Stimulated activated CD4-positive, alpha-beta T cell treated with anti-CD3 and anti-CD28 coated beads, Interleukin-4, amount 100 ng/mL, for 48 hours (primary cell): ENCODE measurements around the gene IGFBP4.

Experiments
- DNase-seq, 2 donors: peaks; one replicate each; pipeline ENCODE4 v3.0.0-alpha.2; 2020; ENCODE audit warnings: low read depth in 2 of 2

Gene IGFBP4

DNA sequence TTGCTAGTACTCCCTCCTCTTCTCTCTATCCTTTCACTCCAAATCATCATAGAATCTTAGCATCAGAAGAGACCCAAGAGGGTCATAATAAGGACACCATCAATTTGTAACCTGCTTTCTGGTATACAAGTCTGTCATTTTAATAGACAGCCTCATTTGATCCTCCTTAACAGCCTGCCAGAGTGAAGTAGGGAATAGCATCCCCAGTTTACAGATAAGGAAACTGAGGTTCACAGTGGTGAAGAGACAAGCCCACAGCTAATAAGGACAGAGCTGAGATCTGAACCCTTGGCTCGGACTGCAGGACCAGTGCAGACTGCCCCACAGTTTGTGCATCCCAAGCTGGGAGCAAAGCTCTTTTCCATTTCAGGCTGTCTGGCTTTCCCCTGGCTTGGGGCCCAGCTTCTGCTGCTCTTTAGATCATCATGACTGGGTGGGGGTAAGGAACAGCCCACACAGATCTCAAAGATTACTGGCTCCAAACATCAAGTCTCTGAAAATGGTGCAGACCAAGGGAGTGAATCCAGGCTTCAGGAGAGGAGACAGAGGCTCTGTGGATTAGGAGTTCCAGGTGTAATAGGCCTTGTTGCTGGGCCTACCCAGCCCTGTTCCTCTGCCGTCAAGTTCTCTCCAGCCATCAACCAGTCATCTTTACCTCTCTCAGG lies 10.3 kb upstream of the IGFBP4 start:
- no peak for DNase-seq

DNA sequence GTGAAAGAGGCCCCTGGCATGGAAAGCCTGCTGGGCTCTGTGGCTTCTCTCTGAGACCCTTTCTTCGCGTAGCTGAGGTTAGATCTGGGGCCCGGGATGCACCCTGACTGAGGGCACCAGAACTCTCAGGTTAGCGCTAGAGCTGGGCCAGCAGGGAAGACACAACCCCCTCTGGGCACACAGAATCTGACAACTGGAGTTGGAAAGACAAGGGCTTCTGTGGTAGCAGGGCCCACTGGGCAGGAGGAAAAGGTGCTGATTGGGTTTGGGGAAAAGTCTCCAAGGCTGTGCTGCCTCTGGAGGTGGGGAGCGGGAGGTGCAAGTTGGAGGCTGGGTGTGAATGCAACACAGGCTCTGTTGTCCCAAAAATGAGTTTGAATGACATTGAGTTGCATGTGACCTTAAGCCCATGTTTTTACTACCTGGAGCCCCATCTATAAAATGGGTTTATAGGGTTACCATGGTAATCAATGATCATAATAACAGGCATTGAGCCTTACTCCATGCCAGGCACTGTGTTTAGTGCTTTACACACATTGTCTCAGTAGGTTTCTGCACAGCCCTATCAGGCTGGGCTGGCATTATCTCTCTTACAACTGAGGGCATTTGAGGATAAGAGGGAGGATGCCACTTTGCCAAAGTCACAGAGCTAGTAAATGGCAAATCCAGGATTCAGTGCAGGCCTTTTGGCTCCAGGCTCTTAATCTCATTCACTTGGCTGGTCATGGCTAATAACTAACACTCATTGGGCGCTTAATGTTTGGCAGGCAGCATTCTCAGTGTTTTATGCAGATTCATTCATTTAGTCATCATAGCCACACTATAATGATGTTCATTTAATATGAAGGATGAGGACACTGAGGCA lies 9.5 kb upstream of the IGFBP4 start:
- no peak for DNase-seq

DNA sequence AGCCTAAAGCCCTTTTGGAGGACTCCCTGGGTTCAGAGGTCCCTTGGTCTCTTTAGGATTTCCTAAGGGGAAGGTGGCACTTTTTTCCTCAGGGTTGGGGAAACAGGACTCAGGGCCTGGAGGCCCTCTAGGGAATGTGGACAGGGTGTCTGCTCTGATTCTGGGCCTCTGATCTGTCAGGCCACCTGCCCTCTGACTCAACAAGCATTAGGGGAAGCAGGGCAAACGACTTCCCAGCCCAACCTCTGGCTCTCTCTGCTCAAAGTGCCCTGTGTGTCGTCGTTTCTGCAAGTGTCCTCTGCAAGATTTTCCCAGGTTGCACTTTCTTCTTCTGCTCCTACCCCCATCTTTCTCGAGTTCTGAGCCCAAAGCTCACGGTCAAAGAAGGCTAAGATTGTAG lies 6.6 kb upstream of the IGFBP4 start:
- no peak for DNase-seq

DNA sequence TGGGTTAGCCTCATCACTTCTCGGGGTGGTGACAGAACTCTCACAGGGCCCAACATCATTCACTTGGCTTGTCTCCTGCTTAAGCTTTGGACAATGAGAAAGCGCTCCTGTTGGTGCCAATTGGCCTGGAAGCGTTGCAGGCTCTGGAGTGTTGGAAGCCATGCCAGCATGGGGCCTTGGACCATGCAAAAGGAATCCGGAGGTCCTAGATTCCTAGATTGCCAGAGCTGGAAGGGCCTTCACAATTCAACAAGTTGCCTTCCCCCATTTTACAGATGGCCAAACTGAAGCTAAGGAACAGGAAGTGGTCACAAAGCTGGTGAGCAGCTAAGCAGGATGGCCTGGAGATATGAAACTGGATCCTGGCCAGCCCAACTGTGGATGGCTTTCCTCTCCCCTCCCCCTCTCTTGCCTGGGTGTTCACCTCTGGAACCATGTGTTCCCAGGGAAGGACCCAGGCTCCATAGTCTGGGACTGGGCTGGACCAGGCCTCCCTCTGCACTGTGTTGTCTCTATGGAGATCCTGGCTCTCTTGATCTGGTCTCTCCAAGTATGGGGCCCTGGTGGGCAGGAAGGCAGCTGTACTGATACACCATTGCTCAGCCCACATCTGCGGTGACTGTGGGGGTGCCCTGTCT lies 6.0 kb upstream of the IGFBP4 start:
- DNase-seq, result no peak

DNA sequence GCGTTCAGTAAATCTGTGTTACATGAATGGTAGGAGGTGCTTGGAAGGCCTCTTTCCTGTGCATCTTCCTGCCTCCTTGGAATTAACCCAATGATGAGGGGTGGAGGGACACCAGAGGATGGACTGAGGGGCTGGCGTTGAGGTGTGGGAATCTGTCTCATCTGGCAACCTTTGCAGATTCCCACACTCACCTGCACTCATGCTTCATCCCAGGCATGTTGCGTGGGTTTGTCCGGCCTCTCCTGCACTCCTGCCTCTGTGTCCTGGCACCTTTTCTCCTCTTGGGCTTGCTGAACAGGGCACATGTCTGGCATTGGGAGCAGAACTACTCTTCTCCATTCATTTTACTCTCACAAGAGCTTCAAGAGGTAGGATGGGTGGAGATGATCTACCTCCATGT lies 3.1 kb upstream of the IGFBP4 start:
- DNase-seq, result no peak

DNA sequence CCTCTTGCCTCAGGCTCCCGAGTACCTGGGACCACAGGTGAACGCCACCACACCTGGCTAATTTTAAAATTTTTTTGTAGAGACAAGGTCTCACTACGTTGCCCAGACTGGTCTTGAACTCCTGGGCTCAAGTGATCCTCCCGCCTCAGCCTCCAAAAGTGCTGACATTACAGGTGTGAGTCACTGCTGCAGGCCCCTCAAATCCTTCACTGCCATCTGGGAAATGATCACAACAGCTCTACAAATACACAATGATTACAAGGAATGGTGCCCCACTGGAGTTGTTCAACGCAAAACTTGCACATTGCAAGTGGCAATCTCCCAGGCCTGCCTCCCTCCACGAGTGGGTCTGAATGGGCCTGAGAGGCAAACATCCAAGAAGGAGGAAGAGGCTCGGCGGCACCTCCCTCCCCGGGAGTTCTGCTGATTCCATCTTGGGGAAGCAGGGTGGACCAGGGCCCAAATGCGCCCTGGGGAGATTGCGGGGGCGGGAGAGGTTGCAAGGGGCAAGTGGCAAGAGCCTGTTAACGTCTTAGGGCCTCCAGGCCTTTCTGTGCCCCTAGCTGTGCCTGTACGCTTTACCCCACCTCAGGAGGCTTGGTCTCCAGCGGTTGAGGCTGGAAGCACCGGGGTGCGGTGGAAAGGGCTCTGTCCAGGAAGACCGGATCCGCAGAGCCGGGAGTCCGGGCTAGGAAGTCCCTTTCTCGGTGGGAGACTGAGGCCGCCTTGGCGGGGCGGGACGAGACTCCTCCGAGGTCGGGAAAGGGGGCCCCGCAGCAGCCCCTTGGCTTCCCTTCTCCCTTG lies 656 bp upstream of the IGFBP4 start:
- DNase-seq, result no peak

DNA sequence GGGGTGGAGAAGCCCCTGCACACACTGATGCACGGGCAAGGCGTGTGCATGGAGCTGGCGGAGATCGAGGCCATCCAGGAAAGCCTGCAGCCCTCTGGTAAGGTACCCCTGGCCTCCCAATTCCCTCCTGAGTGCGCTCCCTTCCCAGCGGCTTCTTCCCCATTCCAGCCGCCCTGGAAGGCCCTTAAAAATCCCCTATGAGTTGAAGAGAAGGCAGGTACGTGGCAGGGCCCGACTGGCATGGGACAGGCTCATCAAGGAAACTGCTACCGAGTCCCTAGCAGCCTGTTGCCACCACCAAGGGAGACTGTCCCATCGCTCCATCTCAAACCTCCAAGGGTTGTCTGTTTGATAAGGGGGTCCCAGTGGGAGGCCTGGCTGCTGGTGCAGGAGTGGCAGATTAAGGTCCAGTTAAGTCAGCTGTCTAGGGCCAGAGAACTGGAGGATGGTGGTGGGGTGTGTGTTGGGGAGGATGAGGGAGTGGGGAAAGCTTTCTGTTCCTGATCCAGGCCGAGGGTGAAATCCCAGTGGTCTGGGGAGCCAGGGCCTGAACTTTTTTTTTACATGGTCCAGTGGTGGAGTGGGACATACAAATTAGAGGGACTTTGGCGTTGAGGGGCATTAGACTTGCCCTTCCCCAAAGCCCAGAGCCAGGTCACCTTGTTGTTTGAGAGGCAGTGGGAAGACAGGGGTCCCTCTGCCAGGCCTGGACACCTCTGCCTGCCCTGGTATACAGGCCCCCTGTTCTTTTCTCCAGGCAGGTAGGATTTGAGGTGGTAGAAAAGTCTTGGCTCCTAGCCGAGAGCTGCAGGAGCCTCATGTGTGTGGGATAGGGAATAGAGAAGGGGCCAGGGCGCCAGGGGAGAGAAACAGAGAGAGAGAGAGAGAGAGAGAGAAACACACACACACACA lies 994 bp downstream of the IGFBP4 start:
- DNase-seq, result no peak

DNA sequence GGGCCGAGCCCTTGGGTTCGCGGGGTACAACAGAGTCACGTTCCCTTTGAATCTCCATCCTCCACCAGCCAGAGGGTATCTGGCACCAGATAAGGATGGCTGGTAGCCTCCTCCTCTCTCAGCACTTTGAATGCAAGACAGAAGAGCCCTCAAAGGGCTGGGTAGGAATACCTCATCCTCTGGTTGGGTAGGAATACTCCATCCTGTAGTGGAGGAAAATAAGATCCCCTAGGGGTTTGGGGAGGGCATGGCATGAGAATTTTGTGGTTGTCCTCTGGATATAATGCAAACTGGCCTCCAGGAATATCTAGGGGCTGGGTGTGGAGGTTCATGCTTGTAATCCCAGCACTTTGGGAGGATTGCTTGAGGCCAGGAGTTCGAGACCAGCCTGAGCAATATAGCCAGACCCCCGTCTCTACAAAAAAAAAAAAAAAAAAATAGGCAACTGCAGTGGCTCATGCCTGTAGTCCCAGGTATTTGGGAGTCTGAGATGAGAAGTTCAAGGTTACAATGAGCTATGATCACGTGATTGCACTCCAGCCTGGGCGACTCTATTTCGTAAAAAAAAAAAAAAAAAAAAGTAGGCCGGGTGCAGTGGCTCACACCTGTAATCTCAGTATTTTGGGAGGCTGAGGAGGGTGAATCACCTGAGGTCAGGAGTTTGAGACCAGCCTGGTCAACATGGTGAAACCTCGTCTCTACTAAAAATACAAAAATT lies 2.7 kb downstream of the IGFBP4 start:
- DNase-seq, result no peak

DNA sequence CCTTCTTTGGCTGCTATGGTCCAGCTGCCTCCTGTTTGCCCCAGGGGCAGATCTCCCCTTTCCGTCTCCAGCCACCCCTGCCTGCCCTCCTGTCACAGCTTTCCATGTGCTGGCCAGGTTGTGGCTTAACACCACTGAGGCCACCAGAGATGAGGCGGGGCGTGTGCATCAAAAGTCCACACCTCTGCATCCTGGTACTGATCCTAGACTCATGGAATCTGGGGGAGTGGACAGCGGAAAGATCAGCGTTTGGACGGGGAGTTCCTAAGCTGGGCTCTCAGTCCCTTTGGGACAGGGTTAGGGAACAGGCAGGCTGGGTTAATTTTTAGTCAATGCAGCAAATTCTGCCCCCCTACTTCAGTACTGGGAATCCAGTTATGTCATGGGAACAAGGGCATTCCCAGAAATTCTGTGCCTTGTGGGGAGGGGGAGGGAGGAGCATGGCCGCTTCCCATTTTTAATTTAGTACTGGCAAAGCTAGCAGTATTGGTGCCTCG lies 3.9 kb downstream of the IGFBP4 start:
- no peak for DNase-seq

DNA sequence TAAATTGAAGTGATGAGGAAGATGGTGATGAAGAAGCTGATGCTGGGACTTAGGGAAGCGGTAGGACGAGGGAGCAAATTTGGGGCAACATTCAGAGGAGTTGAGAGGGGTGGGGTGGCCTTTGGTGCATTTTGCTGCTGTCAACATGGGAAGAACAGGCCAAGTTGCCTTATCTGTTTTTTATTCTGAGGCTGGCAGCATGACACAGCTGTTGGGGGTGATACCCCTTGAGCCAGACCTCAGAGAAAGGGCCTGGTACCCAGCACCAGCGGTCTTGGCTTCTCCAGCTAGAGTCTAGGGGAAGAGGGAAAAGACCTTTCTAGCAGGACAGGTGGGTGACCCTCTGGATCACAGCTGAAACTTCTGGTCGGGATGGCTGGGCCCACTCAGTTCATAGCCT lies 4.6 kb downstream of the IGFBP4 start:
- DNase-seq, result no peak

DNA sequence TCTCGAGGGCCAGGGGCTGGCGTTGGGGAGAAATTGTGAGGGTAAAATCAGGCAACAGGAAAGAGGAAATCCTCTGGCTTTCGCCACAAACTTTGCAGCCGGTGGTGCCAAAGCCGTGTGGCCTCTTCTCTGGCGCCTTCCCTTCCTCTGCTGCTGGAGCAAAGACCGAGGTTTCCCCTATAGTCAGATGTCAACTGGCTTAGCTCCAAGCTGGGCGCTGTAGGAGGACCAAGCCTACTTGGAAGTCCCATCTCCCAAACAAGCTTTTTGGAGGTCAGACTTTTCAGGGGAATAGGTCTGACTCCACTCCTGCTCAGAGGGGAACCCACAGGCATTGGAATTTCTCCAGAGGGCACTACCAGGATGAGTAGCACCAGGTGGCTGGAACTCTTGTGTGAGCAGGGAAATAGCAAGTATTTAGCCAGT lies 5.0 kb downstream of the IGFBP4 start:
- DNase-seq, result no peak

DNA sequence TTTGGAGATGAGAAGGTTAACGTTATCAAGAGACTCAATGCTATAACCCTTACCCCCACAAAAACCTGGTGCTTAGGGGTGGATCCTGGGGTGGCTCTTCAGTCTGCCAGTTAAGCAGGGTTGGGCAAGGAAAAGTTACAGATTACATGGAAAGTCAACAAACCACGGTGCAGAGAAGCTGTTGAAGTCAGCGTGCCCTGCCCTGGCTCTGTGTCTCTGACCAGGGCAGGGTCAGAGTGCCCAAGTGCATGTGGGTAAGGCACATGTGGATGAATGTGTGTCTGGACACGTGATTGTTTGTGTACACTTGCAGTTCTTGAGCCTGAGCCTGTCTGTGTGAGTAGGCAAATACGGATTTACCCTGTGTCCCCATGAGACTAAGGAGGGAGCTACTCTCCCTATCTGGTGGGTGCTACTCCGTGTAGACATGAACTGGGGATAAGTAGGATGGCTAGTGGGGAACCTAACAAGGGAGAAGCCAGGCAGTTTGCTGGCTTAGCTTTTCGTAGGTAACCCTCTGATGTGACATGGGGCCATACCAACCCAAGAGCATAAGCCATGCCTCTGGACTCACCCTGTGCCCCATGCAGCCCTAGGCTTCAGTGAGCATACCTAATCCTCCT lies 5.5 kb downstream of the IGFBP4 start:
- DNase-seq, result no peak

DNA sequence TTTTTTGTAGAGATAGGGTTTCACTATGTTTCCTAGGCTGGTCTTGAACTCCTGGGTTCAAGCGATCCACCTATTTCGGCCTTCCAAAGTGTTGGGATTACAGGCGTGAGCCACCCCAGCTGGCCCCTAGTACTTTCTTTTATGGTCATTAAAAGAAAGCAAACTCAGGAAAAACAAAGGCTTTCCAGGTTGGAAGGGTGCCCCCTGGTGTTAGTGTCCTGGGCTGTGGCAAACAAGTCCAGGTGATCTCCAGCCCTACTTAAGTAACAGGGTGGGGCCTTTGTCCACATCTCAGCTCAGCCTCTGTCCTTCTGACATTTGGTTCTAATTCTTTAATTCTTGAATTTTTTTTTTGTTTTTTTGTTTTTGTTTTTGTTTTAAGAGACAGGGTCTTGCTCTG lies 6.9 kb downstream of the IGFBP4 start:
- DNase-seq, result peak in 1 of 2 donors; percentile 24

DNA sequence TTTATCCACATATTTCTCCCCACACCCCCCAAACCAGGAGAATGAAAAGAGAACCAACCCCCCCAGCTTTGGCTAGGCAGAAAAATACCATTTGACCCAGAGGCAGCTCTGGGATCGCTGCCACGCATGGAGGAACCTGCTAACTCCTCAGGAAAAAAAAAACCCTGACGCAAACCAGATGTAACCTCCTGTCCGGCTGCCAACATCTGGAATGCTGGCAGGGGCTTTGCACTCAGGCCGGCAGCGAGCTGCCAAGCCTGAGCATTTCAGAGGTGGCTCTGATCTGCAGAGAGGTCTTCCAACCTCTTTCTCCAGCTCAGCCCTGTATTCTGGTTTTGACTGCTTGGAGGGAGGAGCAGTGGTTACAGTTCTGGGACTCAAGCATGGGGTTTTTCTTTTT lies 8.2 kb downstream of the IGFBP4 start:
- no peak for DNase-seq

DNA sequence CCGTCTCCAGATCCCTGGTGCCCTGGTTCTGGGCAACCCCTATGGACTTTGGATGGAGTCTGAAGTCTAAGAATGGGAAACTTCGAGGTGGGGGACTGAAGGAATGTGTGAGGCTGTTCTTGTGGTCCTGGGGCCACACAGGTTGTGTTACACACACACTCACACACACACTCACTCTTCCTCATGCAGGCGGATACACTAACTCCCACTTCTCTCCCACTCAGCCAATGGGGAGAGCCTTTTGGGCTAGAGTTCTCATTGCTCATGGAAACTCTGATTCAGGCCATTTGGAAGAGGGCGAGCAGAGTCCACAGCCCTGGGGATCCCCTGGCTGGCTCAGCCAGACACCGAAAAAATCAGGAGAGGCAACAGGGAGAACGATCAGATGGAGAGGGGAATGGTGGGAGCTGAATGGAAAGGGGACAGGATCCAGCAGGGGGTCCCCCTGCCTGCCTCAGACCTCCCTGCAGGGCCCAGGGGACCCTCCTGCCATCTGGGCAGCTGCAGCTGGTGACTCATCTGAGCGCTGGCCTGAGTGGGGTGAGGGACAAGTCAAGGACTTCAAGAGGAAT lies 9.1 kb downstream of the IGFBP4 start:
- no peak for DNase-seq

DNA sequence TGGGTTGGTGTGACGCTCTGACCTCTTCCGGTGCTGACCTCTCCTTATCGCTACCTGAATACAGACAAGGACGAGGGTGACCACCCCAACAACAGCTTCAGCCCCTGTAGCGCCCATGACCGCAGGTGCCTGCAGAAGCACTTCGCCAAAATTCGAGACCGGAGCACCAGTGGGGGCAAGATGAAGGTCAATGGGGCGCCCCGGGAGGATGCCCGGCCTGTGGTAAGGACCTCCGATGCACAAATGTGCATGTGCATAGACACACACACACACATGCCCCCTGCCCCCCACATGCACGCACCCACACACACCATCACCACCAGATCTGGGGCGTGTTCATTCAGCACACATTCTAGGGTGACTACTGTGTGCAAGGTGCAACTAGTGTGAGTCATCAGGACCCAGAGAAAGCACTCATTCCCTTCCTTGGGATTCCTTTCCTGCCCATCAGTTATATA lies 9.7 kb downstream of the IGFBP4 start:
- DNase-seq, result no peak

DNA sequence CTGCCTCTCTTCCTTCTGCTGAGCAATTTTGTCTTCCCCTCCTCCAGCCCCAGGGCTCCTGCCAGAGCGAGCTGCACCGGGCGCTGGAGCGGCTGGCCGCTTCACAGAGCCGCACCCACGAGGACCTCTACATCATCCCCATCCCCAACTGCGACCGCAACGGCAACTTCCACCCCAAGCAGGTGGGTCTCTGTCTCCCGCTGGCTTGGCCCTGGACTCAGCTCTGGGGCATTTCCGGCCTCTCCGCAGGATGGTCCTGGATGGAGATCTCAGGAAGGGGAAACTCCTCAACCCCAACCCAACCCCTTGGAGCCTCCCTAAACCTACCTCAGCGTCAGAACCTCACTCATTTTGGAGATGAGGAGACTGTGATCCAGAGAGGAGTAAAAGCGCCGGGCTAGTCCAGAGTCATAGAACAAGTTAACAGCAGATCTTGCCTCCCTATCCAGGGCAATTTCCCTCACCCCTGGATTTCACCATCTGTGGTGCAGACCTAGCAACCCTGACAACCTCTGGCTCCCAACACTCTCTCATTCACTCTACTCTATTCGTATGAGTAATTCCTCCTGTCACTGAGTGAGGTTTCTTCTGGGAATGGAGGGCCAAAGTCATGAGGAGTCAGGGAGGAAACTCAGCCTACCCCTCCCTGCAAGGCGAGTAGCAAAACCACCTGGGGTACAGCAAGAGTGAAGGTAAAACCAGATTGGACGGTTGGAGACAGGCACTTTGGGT lies 10.8 kb downstream of the IGFBP4 start:
- no peak for DNase-seq

DNA sequence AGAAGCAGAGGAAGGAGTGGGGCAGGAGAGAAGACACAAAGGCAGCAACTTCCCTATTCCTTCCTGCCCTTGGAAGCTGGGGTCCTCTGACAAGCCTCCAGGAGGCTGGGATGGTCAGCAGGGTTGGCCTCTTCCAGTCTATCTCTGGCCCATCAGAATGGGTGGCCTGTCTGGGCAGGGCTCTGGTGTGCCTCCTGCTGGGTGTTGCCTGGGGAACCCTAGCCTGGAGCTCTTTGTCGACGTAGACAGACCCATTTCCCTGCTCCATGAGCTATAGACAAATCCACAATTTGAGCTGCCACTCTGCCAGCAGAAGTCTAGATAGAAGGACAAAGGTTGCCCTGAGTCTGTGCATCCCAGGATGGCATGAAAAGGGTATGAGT lies 11.4 kb downstream of the IGFBP4 start:
- no peak for DNase-seq
